IMR-90 (cell line): ENCODE results near the gene SRPK1. TPM values are rescaled to one million over a fixed set of nuclear protein-coding genes. Genes with fewer than 3 reads are reported as not detected.

Source experiments
- ATAC-seq: fragments of 200-7000 bp; cut with Tn5 transposase; 2 replicates; pipeline ENCODE4 v1.9.1; 2020; ENCODE audit warnings: low read depth, mild to moderate bottlenecking, moderate library complexity
- BruUV-seq: library from RNA; stranded (reverse); fragments of 400-500 nt; replicated peaks from 2 replicates; lab custom pipeline; 2021; lab: Mats Ljungman, UMichigan
- CTCF ChIA-PET: fragments of 300-600 bp; formaldehyde crosslinking; extraction: SDS; loops from one replicate; lab custom pipeline; 2021; ENCODE audit warnings: antibody characterized with exemption; lab: Yijun Ruan, JAX
- POLR2A ChIA-PET: fragments of 300-600 bp; sonication (Branson Sonifier 250); formaldehyde crosslinking; loops from one replicate; lab custom pipeline; 2022; ENCODE audit warnings: antibody characterized with exemption; ENCODE audit not compliant: unreplicated experiment; lab: Charles Lee
- DNase-seq: peaks from one replicate; pipeline ENCODE4 v3.0.0; 2013
- H2AFZ ChIP-seq: replicated peaks from 2 replicates; pipeline ENCODE3; 2013; ENCODE audit warnings: low read length, mild to moderate bottlenecking; ENCODE audit not compliant: poor library complexity
- H2AK5ac ChIP-seq: 2 replicates; pipeline ENCODE4 v1.6.1; 2013; ENCODE audit warnings: low read depth, low read length, inconsistent platforms
- H2AK9ac ChIP-seq: replicated peaks from 2 replicates; pipeline ENCODE3; 2013; ENCODE audit warnings: mild to moderate bottlenecking, low read depth, low read length, moderate library complexity; ENCODE audit not compliant: poor library complexity
- H2BK120ac ChIP-seq: 2 replicates; pipeline ENCODE4 v1.6.1; 2013; ENCODE audit warnings: low read depth, low read length, inconsistent platforms
- H2BK15ac ChIP-seq: 3 replicates; pipeline ENCODE4 v1.6.1; 2013; ENCODE audit warnings: low read depth, low read length, inconsistent platforms
- H2BK20ac ChIP-seq: 2 replicates; pipeline ENCODE4 v1.6.1; 2013; ENCODE audit warnings: low read depth, mild to moderate bottlenecking, inconsistent platforms, low read length, moderate library complexity
- H2BK5ac ChIP-seq: 2 replicates; pipeline ENCODE4 v1.6.1; 2013; ENCODE audit warnings: mild to moderate bottlenecking, low read depth, low read length, inconsistent platforms; ENCODE audit not compliant: poor library complexity, severe bottlenecking
- H3K14ac ChIP-seq: replicated peaks from 2 replicates; pipeline ENCODE4 v1.6.1; 2013; ENCODE audit warnings: low read depth, low read length, inconsistent platforms
- H3K18ac ChIP-seq: 2 replicates; pipeline ENCODE4 v1.6.1; 2013; ENCODE audit warnings: low read depth, low read length, control low read depth
- H3K23ac ChIP-seq: 2 replicates; pipeline ENCODE4 v1.6.1; 2013; ENCODE audit warnings: low read depth, low read length, inconsistent platforms
- H3K27ac ChIP-seq: 2 replicates; pipeline ENCODE4 v1.5.1; 2013; ENCODE audit warnings: mild to moderate bottlenecking, control low read depth, low read length; ENCODE audit not compliant: insufficient read depth
- H3K27me3 ChIP-seq: 2 replicates; pipeline ENCODE4 v1.6.1; 2013; ENCODE audit warnings: low read length; ENCODE audit not compliant: control insufficient read depth, insufficient read depth
- H3K36me3 ChIP-seq: 2 replicates; pipeline ENCODE4 v1.6.1; 2013; ENCODE audit warnings: low read length, mixed read lengths; ENCODE audit not compliant: control insufficient read depth, insufficient read depth
- H3K4ac ChIP-seq: 2 replicates; pipeline ENCODE4 v1.6.1; 2013; ENCODE audit warnings: low read depth, low read length, inconsistent platforms
- H3K4me1 ChIP-seq: 2 replicates; pipeline ENCODE4 v1.6.1; 2013; ENCODE audit warnings: low read length, mixed read lengths; ENCODE audit not compliant: control insufficient read depth, insufficient read depth
- H3K4me2 ChIP-seq: 2 replicates; pipeline ENCODE4 v1.6.1; 2013; ENCODE audit warnings: low read depth, mild to moderate bottlenecking, control low read depth, low read length, moderate library complexity
- H3K4me3 ChIP-seq: 2 replicates; pipeline ENCODE4 v1.5.1; 2013; ENCODE audit warnings: low read depth, mild to moderate bottlenecking, control low read depth, low read length, moderate library complexity; ENCODE audit not compliant: insufficient read depth
- H3K56ac ChIP-seq: 2 replicates; pipeline ENCODE4 v1.6.1; 2013; ENCODE audit warnings: low read length, inconsistent platforms; ENCODE audit not compliant: insufficient read depth; ENCODE audit errors: extremely low read depth
- H3K79me1 ChIP-seq, 2 experiments: 2 replicates each; pipeline ENCODE4 v1.6.1; 2013; ENCODE audit warnings: low read length in 2 of 2, inconsistent platforms in 1 of 2, low read depth in 1 of 2
- H3K9ac ChIP-seq: 2 replicates; pipeline ENCODE4 v1.6.1; 2013; ENCODE audit warnings: low read depth, low read length, control low read depth
- H3K9me1 ChIP-seq: 2 replicates; pipeline ENCODE4 v1.6.1; 2013; ENCODE audit warnings: low read length, inconsistent platforms; ENCODE audit not compliant: insufficient read depth
- H3K9me3 ChIP-seq: 2 replicates; pipeline ENCODE4 v1.6.1; 2013; ENCODE audit warnings: low read length; ENCODE audit not compliant: control insufficient read depth, insufficient read depth
- H4K20me1 ChIP-seq: 2 replicates; pipeline ENCODE4 v1.6.1; 2013; ENCODE audit warnings: low read length, inconsistent platforms; ENCODE audit not compliant: insufficient read depth
- H4K5ac ChIP-seq: 2 replicates; pipeline ENCODE4 v1.6.1; 2013; ENCODE audit warnings: mild to moderate bottlenecking, low read depth, low read length, control low read depth
- H4K8ac ChIP-seq, 2 experiments: 2 replicates each; pipeline ENCODE4 v1.6.1; 2013; ENCODE audit warnings: low read depth in 2 of 2, low read length in 2 of 2, control low read depth in 1 of 2, inconsistent platforms in 1 of 2
- H4K91ac ChIP-seq: 2 replicates; pipeline ENCODE4 v1.6.1; 2013; ENCODE audit warnings: low read depth, low read length, inconsistent platforms; ENCODE audit not compliant: insufficient read depth
- BHLHE40 ChIP-seq: fragments of 150-350 bp; IDR thresholded peaks from 2 replicates; pipeline ENCODE4 v1.6.1; 2016; ENCODE audit warnings: mild to moderate bottlenecking, low read depth, low read length
- CEBPB ChIP-seq: IDR thresholded peaks from 2 replicates; pipeline ENCODE4 v1.6.1; 2012; ENCODE audit warnings: low read depth, low read length, improper control_type of control experiment
- CHD1 ChIP-seq: IDR thresholded peaks from 2 replicates; pipeline ENCODE4 v1.6.1; 2012; ENCODE audit warnings: low read depth, low read length, improper control_type of control experiment
- FOS ChIP-seq: fragments of 150-350 bp; IDR thresholded peaks from 2 replicates; pipeline ENCODE4 v1.6.1; 2016; ENCODE audit warnings: low read depth, low read length
- MAFK ChIP-seq: IDR thresholded peaks from 2 replicates; pipeline ENCODE4 v1.6.1; 2012; ENCODE audit warnings: low read depth, low read length, improper control_type of control experiment
- MXI1 ChIP-seq: IDR thresholded peaks from 2 replicates; pipeline ENCODE4 v1.6.1; 2012; ENCODE audit warnings: low read depth, mild to moderate bottlenecking, low read length, moderate library complexity, borderline replicate concordance
- NFE2L2 ChIP-seq: fragments of 150-350 bp; IDR thresholded peaks from 2 replicates; pipeline ENCODE4 v1.6.1; 2016; ENCODE audit warnings: low read depth, mild to moderate bottlenecking, low read length
- WGBS, 2 experiments: methylation state at CpG; one replicate each; pipeline versions ENCODE4 v1.1.5 to v1.1.7; 2013; ENCODE audit warnings: missing lambda C conversion rate in 2 of 2; ENCODE audit not compliant: insufficient read length in 1 of 2; ENCODE audit errors: extremely low coverage in 2 of 2; 5-methylcytosine and 5-hydroxymethylcytosine counted together
- dilution Hi-C: fragments of 300-500 bp; cut with HindIII; formaldehyde crosslinking; loops from one replicate; pipeline ENCODE4 v1.14.3; 2018; ENCODE audit warnings: low sequenced_read_pairs; ENCODE audit not compliant: unreplicated experiment
- in situ Hi-C: fragments of 300-500 bp; cut with MboI; formaldehyde crosslinking; loops from 3 replicates; pipeline ENCODE4 v1.14.3; 2019; ENCODE audit warnings: low sequenced_read_pairs, inconsistent platforms, mixed read lengths
- intact Hi-C: fragments of 100-400 bp; cut with micrococcal nuclease; formaldehyde crosslinking; loops from 2 replicates; pipeline ENCODE4 v1.10.0; 2022
- polyA plus RNA-seq, 3 experiments: library from polyadenylated mRNA; depleted of rRNA; stranded (reverse); fragments of >200 nt; gene quantifications; 2 replicates each; pipeline ENCODE4 v1.2.3, GENCODE V29; 2012; ENCODE audit warnings: low replicate concordance in 1 of 3
- total RNA-seq: library from RNA; depleted of rRNA; stranded (reverse); fragments of >200 nt; gene quantifications from 2 replicates; pipeline ENCODE4 v1.2.3, GENCODE V29; 2012
- TF ChIP-seq, protein P1 (sequence below): conservative IDR thresholded peaks from 2 replicates; pipeline ENCODE4 v1.5.1; 2012; ENCODE audit warnings: mild to moderate bottlenecking, low read depth, low read length, improper control_type of control experiment

SRPK1 gene
- total and polyA plus RNA-seq, 2 of the 4 experiments (the other 2 are of a cell fraction) = 22.5 to 44.6 TPM

DNA sequence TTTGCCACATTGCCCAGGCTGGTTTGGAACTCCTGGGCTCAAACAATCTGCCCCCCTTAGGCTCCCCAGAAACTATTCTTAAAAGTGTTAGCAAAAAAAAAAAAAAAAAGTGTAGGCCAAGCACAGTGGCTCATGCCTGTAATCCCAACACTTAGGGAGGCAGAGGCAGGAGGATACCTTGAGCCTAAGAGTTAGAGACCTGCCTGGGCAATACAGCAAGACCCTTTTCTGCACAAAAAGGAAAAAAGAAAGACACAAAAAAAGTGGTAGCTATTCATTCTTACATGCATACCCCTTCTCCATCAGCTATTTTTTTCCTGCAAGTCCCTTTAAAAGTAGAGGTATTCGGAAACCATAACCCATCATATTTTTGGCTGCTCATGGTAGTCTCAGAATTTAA is 3.2 kb upstream of the SRPK1 start:
- ChIA-PET POLR2A (no interaction called here), CTCF (no interaction called here)
- dilution Hi-C loops (no loop called here), intact Hi-C loops (no loop called here), in situ Hi-C loops (no loop called here)
- H3K4ac ChIP-seq = no peak overlapping the region
- no peaks in the 10 kb centered on the region; the same call in 1 of the 2 replicates for H3K4me1 ChIP-seq
- H3K9me1 ChIP-seq = no peaks in the 10 kb centered on the region
- no peak overlapping the region for H2AK5ac ChIP-seq
- WGBS, 2 experiments = no CpG with 5 or more reads among the region's 1 CpG
- H3K18ac ChIP-seq = no peak overlapping the region
- H2AFZ ChIP-seq = no peak overlapping the region
- no peak overlapping the region for H4K91ac ChIP-seq
- H3K4me2 ChIP-seq = no peak overlapping the region
- TF ChIP-seq NFE2L2 (no peak), CHD1 (no peak), CEBPB (no peak), BHLHE40 (no peak), FOS (no peak), MXI1 (no peak), MAFK (no peak)
- TF ChIP-seq, protein P1, sequence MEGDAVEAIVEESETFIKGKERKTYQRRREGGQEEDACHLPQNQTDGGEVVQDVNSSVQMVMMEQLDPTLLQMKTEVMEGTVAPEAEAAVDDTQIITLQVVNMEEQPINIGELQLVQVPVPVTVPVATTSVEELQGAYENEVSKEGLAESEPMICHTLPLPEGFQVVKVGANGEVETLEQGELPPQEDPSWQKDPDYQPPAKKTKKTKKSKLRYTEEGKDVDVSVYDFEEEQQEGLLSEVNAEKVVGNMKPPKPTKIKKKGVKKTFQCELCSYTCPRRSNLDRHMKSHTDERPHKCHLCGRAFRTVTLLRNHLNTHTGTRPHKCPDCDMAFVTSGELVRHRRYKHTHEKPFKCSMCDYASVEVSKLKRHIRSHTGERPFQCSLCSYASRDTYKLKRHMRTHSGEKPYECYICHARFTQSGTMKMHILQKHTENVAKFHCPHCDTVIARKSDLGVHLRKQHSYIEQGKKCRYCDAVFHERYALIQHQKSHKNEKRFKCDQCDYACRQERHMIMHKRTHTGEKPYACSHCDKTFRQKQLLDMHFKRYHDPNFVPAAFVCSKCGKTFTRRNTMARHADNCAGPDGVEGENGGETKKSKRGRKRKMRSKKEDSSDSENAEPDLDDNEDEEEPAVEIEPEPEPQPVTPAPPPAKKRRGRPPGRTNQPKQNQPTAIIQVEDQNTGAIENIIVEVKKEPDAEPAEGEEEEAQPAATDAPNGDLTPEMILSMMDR = no peak
- no peak overlapping the region for H3K56ac ChIP-seq
- no peak overlapping the region for H3K27ac ChIP-seq
- H4K8ac ChIP-seq = no peak overlapping the region
- H2AK9ac ChIP-seq = no peak overlapping the region
- no peak overlapping the region for H3K23ac ChIP-seq
- no peak for DNase-seq
- no peak overlapping the region for H2BK15ac ChIP-seq
- H3K36me3 ChIP-seq = no peaks in the 10 kb centered on the region
- no TSS peak for BruUV-seq
- no peaks in the 10 kb centered on the region for H3K27me3 ChIP-seq
- H4K20me1 ChIP-seq = no peaks in the 10 kb centered on the region
- peaks cover 5 to 21% of the 10 kb centered on the region in 2 experiments; a peak in 2 of 4 replicates for H3K79me1 ChIP-seq
- H2BK5ac ChIP-seq = no peak overlapping the region
- H3K9ac ChIP-seq = no peak overlapping the region
- no peak overlapping the region for H4K5ac ChIP-seq
- no peak overlapping the region for H2BK20ac ChIP-seq
- H3K9me3 ChIP-seq = no peaks in the 10 kb centered on the region
- no peak overlapping the region for H3K14ac ChIP-seq
- no peak overlapping the region for H2BK120ac ChIP-seq
- H3K4me3 ChIP-seq = no peak overlapping the region
- ATAC-seq = no peak
